DMS 273 treated with DMSO at 0.1 percent for 48 hours (cell line): ENCODE data around the gene C1orf52.
A peak's percentile ranks its signal among the peaks of the same experiment; 100 is the strongest.
"Not testable (repeated sequence)": the region's sequence is repeated elsewhere in the genome, so short reads cannot be mapped to it uniquely, and the experiment has no call there.

ENCODE experiments used
- DNase-seq: peaks from one replicate; lab custom pipeline; 2025; lab: John Stamatoyannopoulos, UW

The C1orf52 gene

GRCh38 chr1:85277802-85278201 is 18.3 kb upstream of the C1orf52 start:
- DNase-seq = no peak

- DNase-seq = no peak
These were observed 17.6 kb upstream of the C1orf52 start for GRCh38 chr1:85276978-85277639.

GRCh38 chr1:85276215-85276977 is 16.9 kb upstream of the C1orf52 start, which contains the start of gene BCL10:
BCL10 (minus strand) TSS chr1:85276632; CDS start chr1:85276352, 280 bp downstream.
- peak; percentile 96 for DNase-seq

GRCh38 chr1:85275701-85276214 is 16.3 kb upstream of the C1orf52 start:
- no peak for DNase-seq

- DNase-seq = no peak
These were observed 15.5 kb upstream of the C1orf52 start for GRCh38 chr1:85274969-85275453.

GRCh38 chr1:85273397-85273796 is 13.9 kb upstream of the C1orf52 start:
- DNase-seq = no peak

GRCh38 chr1:85268801-85269585 is 9.5 kb upstream of the C1orf52 start:
- DNase-seq = no peak

- no peak for DNase-seq
These were observed 7.9 kb upstream of the C1orf52 start for GRCh38 chr1:85267313-85267712.

- DNase-seq = no peak
These were observed 4.7 kb upstream of the C1orf52 start for GRCh38 chr1:85264150-85264549.

GRCh38 chr1:85262985-85263384 is 3.5 kb upstream of the C1orf52 start:
- DNase-seq = no peak

- no peak for DNase-seq
These were observed 431 bp upstream of the C1orf52 start for GRCh38 chr1:85259912-85260274.

GRCh38 chr1:85258536-85259117 is 835 bp downstream of the C1orf52 start:
- DNase-seq = no peak

GRCh38 chr1:85249042-85249441 is 10.4 kb downstream of the C1orf52 start:
- DNase-seq = not testable (repeated sequence)

- no peak for DNase-seq
These were observed 13.6 kb downstream of the C1orf52 start for GRCh38 chr1:85245891-85246290.

- DNase-seq = no peak
These were observed 14.0 kb downstream of the C1orf52 start for GRCh38 chr1:85245456-85245855.

GRCh38 chr1:85244271-85245061 is 15.0 kb downstream of the C1orf52 start:
- no peak for DNase-seq

- no peak for DNase-seq
These were observed 16.1 kb downstream of the C1orf52 start for GRCh38 chr1:85243372-85243771.

GRCh38 chr1:85240643-85241042 is 18.8 kb downstream of the C1orf52 start:
- no peak for DNase-seq

- no peak for DNase-seq
These were observed 19.3 kb downstream of the C1orf52 start for GRCh38 chr1:85240174-85240601.

- DNase-seq = no peak
These were observed 21.8 kb downstream of the C1orf52 start for GRCh38 chr1:85237613-85238012.
